Vagina (tissue), 2 donors: ENCODE results near the gene THOC1. TPM values are rescaled to one million over a fixed set of nuclear protein-coding genes. Genes with fewer than 3 reads are reported as not detected.

Source experiments
- DNase-seq, 2 donors: peaks; one replicate each; pipeline ENCODE4 v3.0.0-alpha.2; 2017; ENCODE audit errors: extremely low spot score in 2 of 2
- H3K27ac ChIP-seq: fragments of 200-600 bp; sonication (generic); one replicate; pipeline ENCODE4 v1.5.1; 2019
- H3K27me3 ChIP-seq: fragments of 200-600 bp; sonication (generic); one replicate; pipeline ENCODE4 v1.5.1; 2019
- H3K36me3 ChIP-seq, 2 donors: fragments of 200-600 bp; sonication (generic); one replicate each; pipeline ENCODE4 v1.5.1; 2017 to 2019
- H3K4me1 ChIP-seq: fragments of 200-600 bp; sonication (generic); one replicate; pipeline ENCODE4 v1.5.1; 2019
- H3K4me3 ChIP-seq, 2 donors: fragments of 200-600 bp; sonication (generic); 1 replicate in 1 of 2; 2 replicates in 1 of 2; pipeline ENCODE4 v1.5.1; 2016 to 2019
- H3K9me3 ChIP-seq: fragments of 200-600 bp; sonication (generic); one replicate; pipeline ENCODE4 v1.5.1; 2019
- POLR2A ChIP-seq, 2 donors: fragments of 450-650 bp; IDR thresholded peaks; one replicate each; pipeline ENCODE4 v1.6.1; 2017; ENCODE audit warnings: antibody characterized with exemption in 2 of 2, mild to moderate bottlenecking in 2 of 2, moderate library complexity in 2 of 2
- POLR2AphosphoS5 ChIP-seq, 2 donors: sonication (generic); formaldehyde crosslinking; IDR thresholded peaks; one replicate each; pipeline ENCODE4 v1.9.0; 2017; ENCODE audit warnings: antibody characterized with exemption in 2 of 2, mild to moderate bottlenecking in 2 of 2, low read depth in 1 of 2; ENCODE audit not compliant: insufficient read depth in 1 of 2
- intact Hi-C: fragments of 100-400 bp; cut with DNase I; formaldehyde crosslinking; loops from one replicate; pipeline ENCODE4 v1.15.1; 2023
- total RNA-seq: library from RNA; depleted of rRNA; stranded (reverse); fragments of >200 nt; gene quantifications from one replicate; pipeline ENCODE4 v1.2.3, GENCODE V29; 2016
- TF ChIP-seq, protein P1 (sequence below), 3 experiments: fragments of 450-650 bp in 2 of 3; fragments of 200-600 bp in 1 of 3; sonication (generic) in 1 of 3; IDR thresholded peaks; one replicate each; pipeline ENCODE4 v1.5.1; 2017 to 2019; ENCODE audit warnings: antibody characterized with exemption in 3 of 3, mild to moderate bottlenecking in 2 of 3, moderate library complexity in 2 of 3

THOC1 gene
- total RNA-seq, 1 donor from 2014 or later: 47.9 TPM

- H3K9me3 ChIP-seq: no peaks in the 10 kb centered on the region
- H3K4me1 ChIP-seq: no peaks in the 10 kb centered on the region
- intact Hi-C loops: no loop called here
- H3K27ac ChIP-seq: no peak overlapping the region
- no peak overlapping the region for H3K4me3 ChIP-seq
- TF ChIP-seq, protein P1, sequence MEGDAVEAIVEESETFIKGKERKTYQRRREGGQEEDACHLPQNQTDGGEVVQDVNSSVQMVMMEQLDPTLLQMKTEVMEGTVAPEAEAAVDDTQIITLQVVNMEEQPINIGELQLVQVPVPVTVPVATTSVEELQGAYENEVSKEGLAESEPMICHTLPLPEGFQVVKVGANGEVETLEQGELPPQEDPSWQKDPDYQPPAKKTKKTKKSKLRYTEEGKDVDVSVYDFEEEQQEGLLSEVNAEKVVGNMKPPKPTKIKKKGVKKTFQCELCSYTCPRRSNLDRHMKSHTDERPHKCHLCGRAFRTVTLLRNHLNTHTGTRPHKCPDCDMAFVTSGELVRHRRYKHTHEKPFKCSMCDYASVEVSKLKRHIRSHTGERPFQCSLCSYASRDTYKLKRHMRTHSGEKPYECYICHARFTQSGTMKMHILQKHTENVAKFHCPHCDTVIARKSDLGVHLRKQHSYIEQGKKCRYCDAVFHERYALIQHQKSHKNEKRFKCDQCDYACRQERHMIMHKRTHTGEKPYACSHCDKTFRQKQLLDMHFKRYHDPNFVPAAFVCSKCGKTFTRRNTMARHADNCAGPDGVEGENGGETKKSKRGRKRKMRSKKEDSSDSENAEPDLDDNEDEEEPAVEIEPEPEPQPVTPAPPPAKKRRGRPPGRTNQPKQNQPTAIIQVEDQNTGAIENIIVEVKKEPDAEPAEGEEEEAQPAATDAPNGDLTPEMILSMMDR (IDR thresholded peaks at IDR 0.05): no peak
- TF ChIP-seq POLR2A (IDR thresholded peaks at IDR 0.05): no peak
- TF ChIP-seq POLR2AphosphoS5 (IDR thresholded peaks at IDR 0.05; ENCODE audit: insufficient read depth in 1 of 2, low read depth in 1 of 2): no peak
- peaks cover 0 to 27% of the 10 kb centered on the region in 2 donors for H3K36me3 ChIP-seq
- no peak for DNase-seq
- H3K27me3 ChIP-seq: no peaks in the 10 kb centered on the region
Observed at GRCh38 chr18:227374-227773, 40.5 kb downstream of the THOC1 start.

DNA sequence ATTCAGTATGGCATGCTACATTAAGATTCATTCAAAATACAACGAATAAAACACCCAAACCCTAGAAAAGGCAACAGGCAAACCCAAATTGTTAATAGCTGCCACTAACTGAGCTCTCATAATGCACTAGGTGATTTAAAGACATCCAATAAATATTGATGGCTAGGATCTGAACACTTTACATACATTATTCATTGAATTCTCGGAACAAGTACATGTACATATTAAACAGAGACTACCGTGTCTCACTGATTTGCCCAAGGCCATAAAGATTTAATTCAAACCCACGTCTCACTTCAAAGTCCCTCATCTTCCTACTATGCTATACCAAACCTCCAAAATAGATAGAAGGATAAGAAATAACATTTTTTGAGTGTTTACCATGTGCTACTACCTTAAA is 42.1 kb downstream of the THOC1 start:
- H3K36me3 ChIP-seq: peaks cover 0 to 27% of the 10 kb centered on the region in 2 donors
- no peak overlapping the region for H3K4me3 ChIP-seq
- no peak overlapping the region for H3K27ac ChIP-seq
- no peaks in the 10 kb centered on the region for H3K27me3 ChIP-seq
- no peak for TF ChIP-seq POLR2AphosphoS5 (IDR thresholded peaks at IDR 0.05; ENCODE audit: insufficient read depth in 1 of 2, low read depth in 1 of 2)
- TF ChIP-seq POLR2A (IDR thresholded peaks at IDR 0.05): no peak
- TF ChIP-seq, protein P1 (IDR thresholded peaks at IDR 0.05): no peak
- no peaks in the 10 kb centered on the region for H3K4me1 ChIP-seq
- intact Hi-C loops: no loop called here
- DNase-seq: no peak
- no peaks in the 10 kb centered on the region for H3K9me3 ChIP-seq

DNA sequence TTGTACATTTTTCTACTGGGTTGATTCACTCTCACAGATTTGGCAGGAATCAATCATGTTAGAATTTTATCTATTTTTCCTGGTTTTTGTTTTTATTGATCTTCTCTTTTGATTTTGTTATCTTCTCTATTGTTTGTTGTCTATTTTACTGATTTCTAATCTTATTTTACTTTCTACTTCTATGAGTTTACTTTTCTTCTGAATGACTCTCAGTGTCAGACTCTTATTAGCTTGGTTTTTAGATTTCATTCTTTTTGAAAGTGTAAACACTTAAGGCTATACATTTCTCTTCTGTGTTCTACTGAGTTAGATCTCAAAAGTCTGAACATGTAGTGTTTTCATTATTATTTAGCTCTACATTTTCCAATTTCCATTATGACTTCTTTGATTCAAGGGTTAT is 47.1 kb downstream of the THOC1 start:
- DNase-seq: no peak
- Histone ChIP-seq H3K9me3 (no peaks in the 10 kb centered on the region), H3K27ac (no peak overlapping the region), H3K4me1 (no peaks in the 10 kb centered on the region), H3K36me3 (peaks cover 0 to 54% of the 10 kb centered on the region in 2 donors), H3K4me3 (no peak overlapping the region), H3K27me3 (no peaks in the 10 kb centered on the region)
- intact Hi-C loops: no loop called here
- TF ChIP-seq POLR2A (IDR thresholded peaks at IDR 0.05) (no peak), POLR2AphosphoS5 (IDR thresholded peaks at IDR 0.05; ENCODE audit: insufficient read depth in 1 of 2, low read depth in 1 of 2) (no peak)
- TF ChIP-seq, protein P1 (IDR thresholded peaks at IDR 0.05): no peak

DNA sequence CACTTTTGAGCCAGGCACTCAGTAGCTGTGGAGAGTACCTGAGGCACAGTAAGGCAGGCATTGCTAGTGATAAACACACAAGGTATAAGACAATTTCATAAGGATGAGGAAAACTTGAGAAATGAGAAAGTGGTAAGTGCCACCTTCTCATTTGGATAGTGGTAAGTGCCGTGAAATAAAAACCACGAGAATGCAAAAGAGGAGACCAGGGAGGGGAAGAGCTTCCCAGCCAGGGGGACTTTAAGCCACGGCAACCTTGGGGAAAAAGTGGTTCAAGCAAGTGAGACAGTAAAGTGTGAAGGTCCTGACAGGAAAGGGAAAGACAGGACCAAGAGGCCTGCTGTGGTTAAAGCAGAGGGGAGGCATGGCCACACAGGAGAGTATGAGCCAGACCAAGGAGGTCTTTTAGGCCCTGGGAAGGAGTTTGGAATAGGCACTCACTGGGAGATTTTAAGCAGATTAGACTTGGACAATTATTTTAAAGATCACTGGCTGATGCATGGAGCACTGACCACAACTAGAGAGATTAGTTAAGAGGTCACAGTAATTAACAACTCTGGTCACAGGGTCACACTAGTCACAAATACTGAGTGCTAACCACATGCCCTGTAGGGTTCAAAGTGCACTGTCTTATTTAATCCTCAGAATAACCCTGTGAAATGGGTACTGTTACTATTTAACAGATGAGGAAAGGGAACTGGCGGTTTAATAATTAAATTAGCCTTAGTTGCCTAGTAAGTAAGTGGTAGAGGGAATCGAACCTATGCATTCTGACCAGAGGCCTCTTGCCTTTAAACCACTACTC is 50.1 kb downstream of the THOC1 start:
- H3K4me3 ChIP-seq: no peak overlapping the region
- TF ChIP-seq, protein P1 (IDR thresholded peaks at IDR 0.05): no peak
- TF ChIP-seq POLR2AphosphoS5 (IDR thresholded peaks at IDR 0.05; ENCODE audit: insufficient read depth in 1 of 2, low read depth in 1 of 2) (no peak), POLR2A (IDR thresholded peaks at IDR 0.05) (no peak)
- H3K27me3 ChIP-seq: no peaks in the 10 kb centered on the region
- H3K36me3 ChIP-seq: peaks cover 0 to 54% of the 10 kb centered on the region in 2 donors
- no peak for DNase-seq
- intact Hi-C loops: no loop called here
- no peak overlapping the region for H3K27ac ChIP-seq
- no peaks in the 10 kb centered on the region for H3K4me1 ChIP-seq
- no peaks in the 10 kb centered on the region for H3K9me3 ChIP-seq

DNA sequence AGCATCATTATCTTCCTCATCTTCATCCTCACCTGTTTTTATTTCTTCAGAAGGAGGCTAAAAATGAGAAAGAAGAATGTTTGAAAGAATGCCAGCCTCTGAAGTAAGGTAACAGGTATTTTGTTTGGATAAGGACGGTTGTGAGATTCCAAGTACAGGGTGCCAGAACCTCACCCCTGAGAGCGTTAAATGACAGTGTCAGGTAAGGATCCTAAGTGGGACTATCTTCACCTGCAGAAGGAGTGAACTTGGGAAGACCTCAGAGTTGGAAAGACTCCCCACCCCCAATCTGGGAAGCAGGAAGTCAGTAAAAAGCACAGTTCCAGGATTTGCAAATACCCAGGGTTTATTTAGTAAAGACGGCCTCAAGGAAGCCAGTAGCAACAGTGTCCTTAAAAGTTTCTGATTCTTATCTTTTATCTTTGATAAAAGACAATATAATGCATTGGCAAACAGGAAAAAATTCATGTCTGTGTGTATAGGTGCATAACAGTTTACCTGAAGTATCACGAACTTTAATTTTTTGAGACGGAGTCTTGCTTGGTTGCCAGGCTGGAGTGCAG is 52.3 kb downstream of the THOC1 start:
- H3K4me3 ChIP-seq: no peak overlapping the region
- intact Hi-C loops: no loop called here
- no peaks in the 10 kb centered on the region for H3K9me3 ChIP-seq
- TF ChIP-seq POLR2A (IDR thresholded peaks at IDR 0.05) (no peak), POLR2AphosphoS5 (IDR thresholded peaks at IDR 0.05; ENCODE audit: insufficient read depth in 1 of 2, low read depth in 1 of 2) (no peak)
- TF ChIP-seq, protein P1 (IDR thresholded peaks at IDR 0.05): no peak
- H3K27ac ChIP-seq: no peak overlapping the region
- H3K4me1 ChIP-seq: no peaks in the 10 kb centered on the region
- no peak for DNase-seq
- H3K36me3 ChIP-seq: peaks cover 0 to 73% of the 10 kb centered on the region in 2 donors
- no peaks in the 10 kb centered on the region for H3K27me3 ChIP-seq
